Peyer's patch (tissue), 4 donors: Measurements from ENCODE around the gene CDKN1C.

Source experiments
- POLR2A ChIP-seq, 2 donors: fragments of 450-650 bp; IDR thresholded peaks; one replicate each; pipeline ENCODE4 v1.5.1; 2017; ENCODE audit warnings: antibody characterized with exemption in 2 of 2, mild to moderate bottlenecking in 2 of 2, moderate library complexity in 2 of 2
- TF ChIP-seq, protein P1 (sequence below), 6 experiments: fragments of 450-650 bp in 4 of 6; fragments of 200-600 bp in 2 of 6; sonication (generic) in 1 of 6; IDR thresholded peaks; one replicate each; pipeline ENCODE4 v1.5.1; 2017 to 2019; ENCODE audit warnings: antibody characterized with exemption in 6 of 6, mild to moderate bottlenecking in 3 of 6, moderate library complexity in 1 of 6

DNA sequence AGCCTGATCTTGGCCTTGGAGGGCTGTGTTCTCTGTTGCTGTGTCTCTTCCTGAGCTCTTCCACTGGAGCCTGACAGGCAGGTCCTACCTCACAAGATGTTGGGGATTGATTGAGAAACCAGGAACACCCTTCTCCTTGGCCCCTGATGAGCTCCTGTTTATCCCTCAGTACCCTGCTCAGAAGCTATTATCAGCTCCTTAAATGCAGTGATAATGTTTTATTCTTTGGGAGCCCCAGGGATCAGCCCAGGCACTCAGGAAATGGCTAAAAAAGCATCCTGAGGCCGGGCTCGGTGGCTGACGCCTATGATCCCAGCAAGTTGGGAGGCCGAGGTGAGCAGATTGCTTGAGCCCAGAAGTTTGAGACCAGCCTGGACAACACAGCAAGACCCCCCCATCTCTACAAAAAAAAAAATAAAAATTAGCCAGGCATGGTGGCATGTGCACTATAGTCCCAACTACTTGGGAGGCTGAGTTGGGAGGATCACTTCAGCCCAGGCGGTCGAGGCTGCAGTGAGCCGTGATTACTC is 48.5 kb upstream of the CDKN1C start:
- TF ChIP-seq, protein P1, sequence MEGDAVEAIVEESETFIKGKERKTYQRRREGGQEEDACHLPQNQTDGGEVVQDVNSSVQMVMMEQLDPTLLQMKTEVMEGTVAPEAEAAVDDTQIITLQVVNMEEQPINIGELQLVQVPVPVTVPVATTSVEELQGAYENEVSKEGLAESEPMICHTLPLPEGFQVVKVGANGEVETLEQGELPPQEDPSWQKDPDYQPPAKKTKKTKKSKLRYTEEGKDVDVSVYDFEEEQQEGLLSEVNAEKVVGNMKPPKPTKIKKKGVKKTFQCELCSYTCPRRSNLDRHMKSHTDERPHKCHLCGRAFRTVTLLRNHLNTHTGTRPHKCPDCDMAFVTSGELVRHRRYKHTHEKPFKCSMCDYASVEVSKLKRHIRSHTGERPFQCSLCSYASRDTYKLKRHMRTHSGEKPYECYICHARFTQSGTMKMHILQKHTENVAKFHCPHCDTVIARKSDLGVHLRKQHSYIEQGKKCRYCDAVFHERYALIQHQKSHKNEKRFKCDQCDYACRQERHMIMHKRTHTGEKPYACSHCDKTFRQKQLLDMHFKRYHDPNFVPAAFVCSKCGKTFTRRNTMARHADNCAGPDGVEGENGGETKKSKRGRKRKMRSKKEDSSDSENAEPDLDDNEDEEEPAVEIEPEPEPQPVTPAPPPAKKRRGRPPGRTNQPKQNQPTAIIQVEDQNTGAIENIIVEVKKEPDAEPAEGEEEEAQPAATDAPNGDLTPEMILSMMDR (IDR thresholded peaks at IDR 0.05) = no peak
- TF ChIP-seq POLR2A (IDR thresholded peaks at IDR 0.05) = no peak
